ENCODE measurements around the gene TBCD. TPM values are rescaled to one million over a fixed set of nuclear protein-coding genes. Genes with fewer than 3 reads are reported as not detected.

Gene TBCD
- total RNA-seq, 1 donor from 2014 or later = 122 TPM

DNA sequence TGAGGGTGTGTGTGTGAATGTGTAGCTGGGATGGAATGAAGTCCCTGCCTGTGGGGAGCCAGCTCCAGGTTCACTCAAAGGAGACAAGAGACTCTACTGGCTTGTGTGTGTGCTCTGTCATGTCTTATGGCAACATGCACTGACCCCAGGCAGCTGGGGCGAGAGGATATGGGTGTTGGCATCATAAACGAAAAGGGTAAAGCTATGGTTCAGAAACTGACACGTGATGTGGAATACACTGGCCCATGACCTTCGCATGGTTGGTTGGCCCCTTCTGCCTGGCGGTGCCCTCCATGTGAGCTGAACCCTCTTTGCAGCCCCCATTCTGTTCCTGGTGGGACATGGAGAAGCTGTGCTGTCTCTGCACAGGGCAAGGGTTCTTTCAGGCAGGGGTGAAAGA, 66.1 kb downstream of the TBCD start:
- no peak for ATAC-seq
- DNase-seq (ENCODE audit: low spot score) = no peak
- intact Hi-C loops (cut with DNase I) = no loop called here

DNA sequence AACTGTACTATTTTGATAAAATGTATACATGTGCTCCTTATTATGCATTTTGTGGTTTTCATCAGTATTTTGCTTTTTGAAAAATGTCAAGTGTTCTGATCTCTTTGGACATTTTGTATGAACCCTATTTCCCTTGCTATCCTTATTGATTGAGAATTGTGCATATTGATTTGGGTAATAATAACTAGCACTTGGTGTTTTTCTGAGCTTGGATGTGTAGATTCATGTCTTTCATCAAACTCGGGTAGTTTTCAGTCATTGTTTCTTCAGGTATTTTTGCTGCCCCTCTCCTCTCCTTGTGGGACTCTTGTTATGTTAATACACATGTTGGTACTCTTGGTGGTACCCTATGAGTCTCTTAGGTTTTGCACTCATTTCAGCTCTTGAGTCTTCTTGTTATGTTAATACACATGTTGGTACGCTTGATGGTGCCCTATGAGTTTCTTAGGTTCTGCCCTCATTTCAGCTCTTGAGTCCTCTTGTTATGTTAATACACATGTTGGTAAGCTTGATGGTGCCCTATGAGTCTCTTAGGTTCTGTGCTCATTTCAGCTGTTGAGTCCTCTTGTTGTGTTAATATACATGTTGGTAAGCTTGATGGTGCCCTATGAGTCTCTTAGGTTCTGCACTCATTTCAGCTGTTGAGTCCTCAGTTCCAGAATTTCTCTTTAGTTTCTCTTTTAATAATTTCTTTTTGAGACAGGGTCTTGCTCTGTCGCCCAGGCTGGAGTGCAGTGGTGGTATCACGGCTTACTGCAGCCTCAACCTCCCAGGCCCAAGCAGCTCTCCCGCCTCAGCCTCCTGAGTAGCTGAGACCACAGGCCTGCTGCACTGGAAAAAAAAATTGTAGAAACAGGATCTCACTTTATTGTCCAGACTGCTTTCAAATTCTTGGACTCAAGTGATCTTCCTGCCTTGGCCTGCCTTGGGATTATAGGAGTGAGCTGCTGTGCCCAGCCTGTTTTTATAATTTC, 68.7 kb downstream of the TBCD start:
- intact Hi-C loops (cut with DNase I) = no loop called here
- no peak for ATAC-seq
- DNase-seq (ENCODE audit: low spot score) = no peak

- DNase-seq (ENCODE audit: low spot score) (no peak), ATAC-seq (no peak)
- intact Hi-C loops (cut with DNase I) = no loop called here
Measured at GRCh38 chr17:82821554-82821953, 69.7 kb downstream of the TBCD start.

- ATAC-seq (no peak), DNase-seq (ENCODE audit: low spot score) (no peak)
- intact Hi-C loops (cut with DNase I) = no loop called here
Measured at GRCh38 chr17:82822281-82822680, 70.4 kb downstream of the TBCD start.

DNA sequence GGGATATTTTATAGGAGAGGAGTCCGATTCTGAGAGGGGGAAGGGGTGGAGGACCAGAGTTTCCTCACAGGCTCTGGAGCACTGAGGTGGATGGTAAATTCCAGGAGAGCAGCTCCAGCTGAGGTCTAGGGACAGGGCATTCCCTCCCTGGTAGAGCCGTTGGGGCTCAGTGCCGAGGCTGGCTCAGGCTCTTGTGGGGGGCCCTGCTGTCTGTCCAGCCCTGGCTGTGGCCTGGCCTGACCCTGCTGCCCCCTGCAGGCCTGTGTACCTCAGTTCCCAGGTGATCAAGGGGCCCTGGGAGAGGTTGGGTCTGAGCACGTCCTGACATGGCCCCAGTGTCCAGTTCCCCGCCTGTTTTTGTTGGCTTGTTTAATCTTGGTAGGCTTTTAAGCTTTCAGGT, 71.1 kb downstream of the TBCD start:
- ATAC-seq (no peak), DNase-seq (ENCODE audit: low spot score) (no peak)
- intact Hi-C loops (cut with DNase I) = no loop called here

GRCh38 chr17:82825540-82826124, 73.8 kb downstream of the TBCD start:
- ATAC-seq = no peak
- intact Hi-C loops (cut with DNase I) = no loop called here
- no peak for DNase-seq (ENCODE audit: low spot score)

DNA sequence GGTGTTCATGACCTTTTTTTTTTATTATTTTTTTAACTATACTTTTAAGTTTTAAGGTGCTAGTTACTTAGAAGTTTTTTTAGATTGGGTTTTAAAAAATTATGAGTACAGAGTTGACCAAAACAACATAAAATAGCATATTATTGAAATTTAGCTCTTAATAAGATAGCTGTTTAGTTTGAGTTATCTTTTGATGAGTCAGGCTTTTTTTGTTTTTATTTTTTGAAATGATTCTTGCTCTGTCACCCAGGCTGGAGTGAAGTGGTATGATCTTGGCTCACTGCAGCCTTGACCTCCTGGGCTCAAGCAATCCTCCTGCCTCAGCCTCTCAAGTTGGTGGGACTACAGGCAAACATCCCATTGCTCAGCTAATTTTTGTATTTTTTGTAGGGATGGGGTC, 74.3 kb downstream of the TBCD start:
- ATAC-seq = no peak
- DNase-seq (ENCODE audit: low spot score) = no peak
- intact Hi-C loops (cut with DNase I) = no loop called here

GRCh38 chr17:82826956-82827355, 75.1 kb downstream of the TBCD start:
- no peak for DNase-seq (ENCODE audit: low spot score)
- intact Hi-C loops (cut with DNase I) = no loop called here
- no peak for ATAC-seq

DNA sequence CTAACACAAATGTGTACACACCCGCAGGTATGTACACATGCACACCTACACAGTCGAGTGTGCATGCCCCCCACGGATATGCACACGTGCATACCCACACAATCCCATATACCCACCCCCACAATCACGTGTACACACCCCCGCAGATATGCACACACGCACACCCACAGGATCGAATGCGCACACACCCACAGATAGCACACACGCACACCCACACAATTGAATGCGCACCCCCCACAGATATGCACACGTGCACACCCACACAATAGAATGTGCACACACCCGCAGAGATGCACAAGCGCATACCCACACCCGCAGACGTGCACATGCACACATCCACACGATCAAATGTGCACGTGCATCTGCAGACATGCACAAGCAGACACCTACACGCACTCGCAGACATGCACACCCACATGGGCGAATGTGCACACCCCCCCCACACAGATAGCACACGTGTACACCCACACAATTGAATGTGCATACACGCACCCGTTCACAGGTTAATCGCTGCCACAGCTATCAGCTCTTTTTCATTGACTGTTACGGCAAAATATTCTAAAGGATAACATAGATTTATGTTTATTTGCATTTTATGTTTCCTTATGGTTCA, 77.1 kb downstream of the TBCD start:
- ATAC-seq = no peak
- intact Hi-C loops (cut with DNase I) = no loop called here
- DNase-seq (ENCODE audit: low spot score) = no peak

DNA sequence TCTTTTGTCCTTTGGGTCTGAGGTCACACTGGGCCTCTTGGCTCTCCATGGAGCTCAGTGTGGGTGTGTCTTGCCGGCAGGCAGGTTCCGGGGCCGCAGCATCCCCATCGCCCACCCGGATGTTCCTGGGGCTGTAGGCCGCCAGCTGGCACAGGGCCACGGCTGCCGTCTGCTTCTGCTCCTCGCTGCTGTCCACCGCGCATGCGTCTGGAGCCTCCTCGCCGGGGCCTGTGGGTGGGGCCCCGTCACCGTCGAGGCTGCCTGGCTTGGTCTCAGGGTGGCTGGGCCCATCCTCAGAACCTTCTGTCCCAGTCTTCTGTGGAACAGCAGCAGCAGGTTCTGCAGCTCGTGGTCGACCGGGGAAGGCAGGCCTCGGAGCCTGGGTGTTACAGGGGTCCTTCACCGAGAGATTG, 78.4 kb downstream of the TBCD start:
- no peak for DNase-seq (ENCODE audit: low spot score)
- intact Hi-C loops (cut with DNase I) = no loop called here
- peak; percentile 27 for ATAC-seq

DNA sequence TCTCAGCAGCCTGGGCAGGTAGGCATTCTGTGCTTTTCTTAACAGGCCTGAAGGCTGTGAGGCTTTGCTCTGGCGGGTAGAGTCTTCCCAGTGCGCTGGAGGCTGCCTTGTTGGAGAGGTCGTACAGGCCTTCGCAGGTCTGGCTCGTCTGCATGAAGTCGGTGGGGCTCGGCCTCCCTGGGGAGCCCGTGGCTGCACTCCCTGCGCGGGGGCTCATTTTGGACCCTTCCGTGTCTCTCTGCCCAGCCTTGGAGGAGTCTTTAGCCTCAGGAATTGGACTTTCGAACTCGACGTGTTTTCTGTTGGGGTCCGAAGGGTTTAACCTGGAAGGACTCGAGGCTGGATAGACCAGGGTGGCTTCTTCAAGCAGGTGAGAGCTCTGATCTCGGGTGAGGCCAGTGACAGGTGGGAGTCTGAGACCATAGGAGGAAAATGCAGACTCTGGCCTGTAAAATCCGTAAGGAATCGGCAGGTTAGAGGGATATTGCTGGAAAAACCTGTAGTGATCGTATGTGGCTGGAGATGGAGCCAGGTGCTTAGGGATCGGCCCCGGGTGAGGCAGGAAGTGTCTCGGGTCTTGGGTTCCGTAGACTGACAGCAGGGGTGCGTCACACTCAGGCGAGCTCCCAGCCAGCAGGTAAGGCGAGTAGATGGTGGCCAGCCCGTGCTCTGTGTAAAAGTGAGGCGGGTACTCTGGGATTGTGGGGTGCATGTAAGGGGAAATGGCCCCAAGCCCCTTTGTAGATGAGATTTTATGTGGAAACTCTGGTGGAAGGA, 79.4 kb downstream of the TBCD start:
- intact Hi-C loops (cut with DNase I) = no loop called here
- DNase-seq (ENCODE audit: low spot score) (no peak), ATAC-seq (no peak)

GRCh38 chr17:82831818-82832200, 79.9 kb downstream of the TBCD start:
- DNase-seq (ENCODE audit: low spot score) (no peak), ATAC-seq (no peak)
- intact Hi-C loops (cut with DNase I) = no loop called here

DNA sequence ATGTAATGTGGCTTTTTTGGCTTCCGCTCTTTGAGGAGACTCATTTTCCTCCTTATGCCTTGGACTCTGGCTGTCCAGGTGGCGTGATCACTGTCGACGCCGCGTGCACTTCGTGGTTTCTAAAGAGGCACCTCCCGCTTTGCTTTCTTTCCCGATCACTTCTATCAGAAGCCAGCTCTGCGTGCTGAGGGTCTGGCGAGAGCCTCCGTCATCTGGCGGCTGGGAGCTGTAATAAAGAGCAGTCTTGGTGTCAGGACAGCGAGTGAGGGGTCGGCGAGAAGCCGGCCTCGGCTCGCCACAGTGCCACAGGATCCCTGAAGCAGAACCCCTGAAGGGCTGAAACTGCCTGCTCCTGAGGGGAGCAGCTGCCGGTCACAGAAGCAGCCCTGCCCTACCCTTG, 80.5 kb downstream of the TBCD start:
- no peak for ATAC-seq
- intact Hi-C loops (cut with DNase I) = no loop called here
- DNase-seq (ENCODE audit: low spot score) = peak; percentile 23

DNA sequence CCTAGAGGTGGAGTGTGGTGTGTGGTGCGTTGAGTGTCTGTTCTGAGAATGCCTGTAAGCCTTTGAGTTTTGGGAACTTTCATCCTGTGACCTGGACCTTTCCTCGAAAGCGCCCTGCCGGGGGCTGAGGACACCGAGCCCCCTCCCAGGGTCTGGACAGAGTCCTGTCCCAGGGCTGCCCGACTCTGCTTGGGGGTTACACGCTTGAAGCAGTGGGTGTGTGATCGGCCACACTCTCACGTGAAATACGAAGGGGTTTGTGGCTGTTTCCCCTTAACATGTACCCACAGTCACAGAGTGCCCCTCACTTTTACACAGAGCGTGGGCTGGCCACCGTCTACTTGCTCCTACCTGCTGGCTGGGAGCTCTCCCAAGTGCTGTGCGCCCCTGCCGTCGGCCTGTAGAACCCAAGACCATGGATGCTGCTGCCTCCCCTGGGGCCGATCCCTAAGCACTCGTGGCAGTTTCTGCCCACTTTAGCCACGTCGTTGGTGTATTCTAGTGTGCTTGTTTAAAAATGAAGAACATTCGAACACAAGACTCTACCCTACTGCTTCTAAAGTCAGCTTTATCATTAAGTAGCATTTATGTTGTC, 81.1 kb downstream of the TBCD start:
- ATAC-seq = no peak
- intact Hi-C loops (cut with DNase I) = no loop called here

GRCh38 chr17:82835122-82835521, 83.3 kb downstream of the TBCD start:
- intact Hi-C loops (cut with DNase I) = no loop called here
- ATAC-seq = no peak

More for the DNA sequence above, 81.1 kb downstream of the TBCD start:
- DNase-seq (ENCODE audit: low spot score) = no peak

GRCh38 chr17:82835766-82836512, 84.1 kb downstream of the TBCD start:
- intact Hi-C loops (cut with DNase I) = no loop called here
- DNase-seq (ENCODE audit: low spot score) = no peak
- no peak for ATAC-seq

More at GRCh38 chr17:82835122-82835521, 83.3 kb downstream of the TBCD start:
- no peak for DNase-seq (ENCODE audit: low spot score)

DNA sequence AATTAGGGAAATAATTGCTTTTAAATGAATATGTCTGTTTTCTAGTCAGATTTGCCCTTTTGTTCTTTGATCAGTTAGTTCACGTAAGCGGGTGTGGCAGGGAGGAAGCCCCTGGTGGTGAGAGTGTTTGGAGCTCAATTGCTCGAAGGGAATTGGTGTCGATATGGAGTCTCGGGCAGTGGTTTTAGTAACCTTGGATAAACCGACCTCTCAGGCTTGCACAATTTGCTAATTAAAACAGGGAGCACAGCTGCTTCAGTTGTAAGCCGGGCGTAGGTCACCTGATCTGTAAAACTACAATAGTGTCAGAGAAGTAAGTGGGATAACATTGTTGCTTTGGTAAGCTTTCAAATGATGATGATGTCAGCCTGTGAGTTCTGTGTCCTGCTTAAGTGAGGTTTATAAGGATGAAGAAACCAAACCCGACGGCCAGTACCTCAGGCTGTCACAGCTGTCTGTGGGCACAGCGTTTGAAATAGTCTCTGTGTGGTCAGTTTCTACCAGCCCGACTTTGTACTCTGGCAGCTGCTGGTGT, 85.0 kb downstream of the TBCD start:
- intact Hi-C loops (cut with DNase I) = no loop called here
- DNase-seq (ENCODE audit: low spot score) (no peak), ATAC-seq (peak; percentile 88)
